ENCODE data around the gene KRT85. TPM values are rescaled to one million over a fixed set of nuclear protein-coding genes. Genes with fewer than 3 reads are reported as not detected.
"Not testable (repeated sequence)": the region's sequence is repeated elsewhere in the genome, so short reads cannot be mapped to it uniquely, and the experiment has no call there.

KRT85 gene
- polyA plus RNA-seq, 3 donors, result not detected

DNA sequence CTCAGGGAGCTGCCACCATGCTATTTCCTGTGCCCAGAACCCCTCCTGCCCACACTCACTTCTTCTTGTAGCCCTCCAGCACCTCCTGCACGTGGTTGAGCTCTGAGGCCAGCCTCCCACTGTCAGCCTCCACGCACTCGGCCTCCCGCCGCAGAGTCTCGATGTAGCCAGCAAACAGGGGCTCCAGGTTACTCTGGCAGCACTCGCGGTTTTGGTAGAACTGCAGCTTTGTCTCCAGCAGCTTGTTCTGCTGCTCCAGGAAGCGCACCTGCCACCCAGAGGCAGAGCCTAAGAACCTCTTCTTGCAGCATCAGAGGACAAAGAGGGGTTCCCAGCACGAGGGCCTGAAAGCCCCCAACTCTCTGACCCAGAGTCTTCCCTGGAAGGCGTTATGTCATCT is 48.2 kb downstream of the KRT85 start:
- H3K27ac ChIP-seq (ENCODE audit: low read depth, low read length), result no peak overlapping the region
- 68 to 69% (median 69%) methylated on average over 11 of the region's 11 CpGs for WGBS, 3 donors

DNA sequence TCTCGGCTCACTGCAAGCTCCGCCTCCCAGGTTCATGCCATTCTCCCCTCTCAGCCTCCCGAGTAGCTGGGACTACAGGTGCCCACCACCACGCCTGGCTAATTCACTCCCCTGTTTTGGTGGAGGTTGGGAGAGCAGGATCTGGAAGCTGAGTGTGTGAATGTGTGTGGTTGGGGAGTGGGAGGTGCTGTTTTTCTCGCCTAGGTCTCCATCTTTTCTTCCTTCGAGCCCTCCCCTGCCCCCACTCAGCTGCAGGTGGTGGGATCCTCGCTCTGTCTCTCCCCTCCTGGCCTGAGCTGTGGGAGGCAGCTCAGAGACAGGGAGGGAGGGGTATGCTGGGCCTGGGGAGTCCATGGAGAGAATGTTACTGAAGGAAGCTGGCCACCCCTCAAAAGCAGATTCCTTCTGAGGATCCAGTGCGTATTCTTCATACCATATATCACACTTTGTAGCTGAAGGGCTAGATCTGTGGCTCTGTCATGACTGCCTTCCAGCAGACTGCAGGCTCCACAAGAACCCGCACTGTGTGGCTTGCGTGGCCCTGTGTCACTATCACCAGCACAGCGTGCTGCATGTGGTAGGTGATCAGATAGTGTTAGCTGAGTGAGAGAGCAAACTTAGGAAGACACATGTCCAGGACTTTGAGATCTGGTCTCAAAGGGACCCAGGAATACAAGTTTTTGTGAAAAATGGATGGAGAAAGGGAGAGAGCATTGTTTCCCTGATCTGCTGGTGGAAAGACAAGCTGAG is 48.9 kb downstream of the KRT85 start:
- no peak overlapping the region for H3K27ac ChIP-seq (ENCODE audit: low read depth, low read length)
- WGBS, 3 donors, result 86 to 87% (median 86%) methylated on average over 11 of the region's 11 CpGs

DNA sequence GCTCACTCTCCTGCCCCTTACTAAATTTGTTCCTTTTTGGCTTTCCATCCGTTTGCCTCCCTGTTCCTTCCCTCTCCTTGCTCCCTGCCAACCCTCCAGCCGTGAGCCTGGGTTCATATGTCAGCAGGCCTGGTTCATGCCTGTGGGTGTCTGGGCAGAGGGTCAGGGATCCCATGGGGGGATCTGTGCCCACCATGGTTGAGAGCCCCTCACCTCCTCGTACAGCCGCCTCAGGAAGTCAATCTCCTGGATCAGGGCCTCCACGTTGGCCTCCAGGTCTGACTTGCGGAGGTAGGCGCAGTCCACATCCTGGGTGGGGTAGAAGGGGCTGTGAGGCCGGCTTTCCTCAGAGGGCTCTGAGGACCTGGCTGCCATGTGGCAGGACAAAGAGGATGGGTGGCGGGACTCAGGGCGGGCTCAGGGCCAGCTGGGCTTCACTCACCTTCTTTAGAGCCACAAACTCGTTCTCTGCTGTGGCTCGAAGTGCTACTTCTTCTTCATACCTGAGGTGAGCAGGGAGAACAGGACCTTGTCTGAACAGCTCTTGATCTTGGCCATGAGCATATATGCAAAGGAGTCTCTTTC is 49.7 kb downstream of the KRT85 start:
- WGBS, 3 donors, result 76 to 85% (median 79%) methylated on average over 12 of the region's 12 CpGs
- H3K27ac ChIP-seq (ENCODE audit: low read depth, low read length), result no peak overlapping the region

DNA sequence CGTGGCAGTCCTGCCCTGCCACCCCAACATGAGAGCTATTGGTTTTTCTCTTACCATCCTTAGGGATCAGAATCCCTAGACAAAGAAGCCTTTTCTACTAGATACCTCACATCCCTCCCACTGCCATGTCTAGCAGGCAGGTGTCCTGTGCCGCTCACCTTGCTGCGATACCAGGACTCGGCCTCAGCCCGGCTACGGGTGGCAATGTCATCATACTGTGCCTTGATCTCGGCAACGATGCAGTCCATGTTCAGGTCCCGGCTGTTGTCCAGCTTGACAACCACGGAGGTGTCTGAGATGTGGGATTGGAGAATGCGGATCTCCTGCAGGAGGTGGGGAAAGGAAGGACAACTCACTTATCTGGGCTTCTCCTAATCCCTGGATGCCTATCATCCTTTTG is 50.6 kb downstream of the KRT85 start:
- WGBS, 3 donors, result 87 to 96% (median 95%) methylated on average over 11 of the region's 11 CpGs
- no peak overlapping the region for H3K27ac ChIP-seq (ENCODE audit: low read depth, low read length)

DNA sequence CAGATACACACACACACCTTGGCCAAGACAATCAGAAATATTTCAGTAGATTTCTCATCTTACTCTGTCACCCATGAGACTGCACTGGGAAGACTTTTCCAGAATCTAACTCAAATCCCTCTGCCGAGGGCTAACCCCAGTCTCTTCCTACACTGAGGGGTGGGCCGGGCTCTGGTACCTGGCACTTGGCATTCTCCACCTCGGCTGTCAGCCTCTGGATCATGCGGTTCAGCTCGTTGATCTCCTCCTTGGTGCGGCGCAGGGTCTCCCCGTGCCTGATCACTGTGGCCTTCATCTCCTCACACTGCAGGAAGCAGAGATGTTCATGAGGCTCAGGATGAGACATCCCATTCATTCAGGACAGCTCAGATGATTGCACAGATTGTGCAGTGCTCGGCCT is 51.0 kb downstream of the KRT85 start:
- no peak overlapping the region for H3K27ac ChIP-seq (ENCODE audit: low read depth, low read length)
- 83 to 92% (median 92%) methylated on average over 9 of the region's 9 CpGs for WGBS, 3 donors

DNA sequence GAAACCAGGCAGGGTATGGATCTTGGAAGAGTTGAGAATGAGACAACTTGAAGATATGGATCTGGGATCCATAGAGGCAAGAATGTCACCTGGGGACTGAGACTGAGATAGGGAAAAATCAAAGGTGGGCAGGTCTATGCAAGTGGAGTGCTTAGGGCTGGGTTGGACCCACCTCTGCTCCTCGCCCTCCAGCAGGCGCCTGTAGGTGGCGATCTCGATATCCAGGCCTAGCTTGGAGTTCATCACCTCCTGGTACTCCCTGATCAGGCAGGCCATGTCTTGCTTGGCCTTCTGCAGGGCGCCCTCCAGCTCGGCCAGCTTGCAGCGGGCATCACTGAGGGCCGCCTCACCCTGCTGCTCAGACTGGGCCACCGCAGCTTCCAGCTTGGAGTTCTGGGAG is 51.6 kb downstream of the KRT85 start:
- not testable (repeated sequence) for H3K27ac ChIP-seq (ENCODE audit: low read depth, low read length)
- 72 to 74% (median 73%) methylated on average over 9 of the region's 9 CpGs for WGBS, 3 donors

DNA sequence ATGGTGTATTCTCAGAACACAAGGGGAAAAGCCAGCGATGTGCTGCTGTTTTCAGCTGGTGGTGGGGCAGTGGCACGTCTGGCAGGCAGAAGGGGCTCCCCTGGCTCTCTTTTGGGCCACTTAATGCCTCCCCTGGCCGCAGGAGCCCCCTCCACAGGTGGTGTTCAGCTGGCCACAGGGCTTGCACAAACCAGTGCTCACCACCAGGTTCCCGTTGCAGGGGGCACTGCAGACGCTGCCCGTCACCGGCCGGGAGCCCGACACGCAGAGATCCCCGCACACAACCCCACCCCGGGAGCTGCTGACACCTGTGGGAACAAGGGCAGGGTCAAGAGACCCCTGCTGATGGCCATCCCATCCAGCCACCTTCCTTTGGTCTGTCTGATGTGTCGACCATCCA is 52.8 kb downstream of the KRT85 start:
- 80 to 83% (median 82%) methylated on average over 12 to 13 of the region's 13 CpGs for WGBS, 3 donors
- no peak overlapping the region for H3K27ac ChIP-seq (ENCODE audit: low read depth, low read length)

DNA sequence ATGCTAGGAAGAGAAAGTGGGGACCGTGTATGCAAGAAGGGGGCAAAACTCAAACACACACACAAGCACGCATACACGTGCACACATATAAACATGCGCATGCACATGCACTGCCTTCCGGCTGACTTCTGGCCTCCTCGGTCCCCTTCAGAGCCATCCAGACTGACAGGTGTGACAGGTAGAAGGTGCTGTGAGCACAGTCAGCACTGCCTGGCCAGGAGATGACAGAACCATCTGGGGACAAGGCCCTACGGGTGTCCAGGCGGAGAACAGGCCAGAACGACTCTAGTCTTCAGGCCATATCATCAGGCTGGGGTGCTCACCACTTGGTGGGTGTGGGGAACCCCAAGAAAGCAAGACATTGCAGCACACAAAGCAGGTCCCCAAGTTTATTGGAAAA is 53.4 kb downstream of the KRT85 start:
- no peak overlapping the region for H3K27ac ChIP-seq (ENCODE audit: low read depth, low read length)
- 79 to 86% (median 85%) methylated on average over 9 of the region's 9 CpGs for WGBS, 3 donors

DNA sequence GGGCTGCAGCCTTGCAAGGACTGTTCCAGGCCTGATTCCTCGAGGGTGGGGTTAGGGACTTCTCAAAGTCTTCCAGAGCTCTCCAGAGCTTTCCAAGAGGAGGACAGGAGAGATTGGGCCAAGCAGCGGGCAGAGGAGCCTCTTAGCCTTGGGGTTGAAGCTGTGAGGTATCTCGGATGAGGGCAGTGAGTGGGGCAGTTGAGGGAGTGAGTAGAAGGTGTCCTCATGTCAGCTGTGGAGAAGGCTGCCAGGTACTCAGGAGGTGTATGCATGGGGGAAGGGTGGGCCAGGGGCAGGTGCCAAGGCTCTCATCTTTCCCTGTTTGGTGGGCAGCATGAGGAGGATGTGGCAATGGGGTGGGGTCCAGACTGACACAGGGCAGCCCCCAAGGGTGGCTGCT is 53.8 kb downstream of the KRT85 start:
- WGBS, 3 donors, result 67 to 79% (median 67%) methylated on average over 3 of the region's 3 CpGs
- no peak overlapping the region for H3K27ac ChIP-seq (ENCODE audit: low read depth, low read length)

DNA sequence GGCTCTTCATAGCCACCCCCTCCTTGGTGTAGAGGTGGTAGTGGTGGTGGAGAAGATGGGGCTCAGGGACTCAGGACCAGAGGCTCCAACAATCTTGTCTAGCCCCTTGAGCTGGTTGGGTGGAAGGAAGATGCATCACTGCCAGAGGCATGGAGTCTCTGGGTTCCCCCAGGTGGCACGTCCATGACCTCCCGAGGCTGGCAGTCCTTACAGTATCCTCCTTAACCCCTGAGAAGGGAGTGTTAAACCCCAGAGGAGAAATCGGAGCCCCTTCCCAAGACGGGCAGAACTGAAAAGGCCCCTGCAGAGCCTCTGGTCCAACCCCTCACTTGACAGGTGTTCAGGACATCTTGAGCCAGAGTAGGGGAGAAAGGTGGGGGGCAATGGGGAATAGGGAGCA is 55.2 kb downstream of the KRT85 start:
- H3K27ac ChIP-seq (ENCODE audit: low read depth, low read length), result no peak overlapping the region

DNA sequence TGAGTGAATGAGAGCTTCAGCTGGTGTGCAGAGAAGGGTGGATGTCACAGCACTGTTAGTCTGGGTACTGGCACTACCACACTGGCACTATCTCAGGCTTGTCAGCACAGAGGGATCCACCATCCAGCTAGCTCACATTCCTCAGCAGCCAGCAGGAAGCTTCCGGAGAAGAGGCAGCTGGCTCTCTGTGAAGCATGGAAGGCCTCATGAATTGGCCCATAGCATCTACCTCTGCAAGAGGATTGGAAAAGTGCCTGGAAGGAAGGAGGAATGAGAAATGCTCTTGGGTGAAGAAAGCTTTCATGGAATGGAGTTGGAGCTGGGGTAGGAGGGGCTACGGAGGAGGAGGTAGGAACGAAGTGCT is 56.0 kb downstream of the KRT85 start:
- no peak overlapping the region for H3K27ac ChIP-seq (ENCODE audit: low read depth, low read length)
- 80 to 87% (median 84%) methylated on average over 3 of the region's 3 CpGs for WGBS, 3 donors

More for the DNA sequence above, 55.2 kb downstream of the KRT85 start:
- 70 to 81% (median 76%) methylated on average over 4 of the region's 4 CpGs for WGBS, 3 donors

DNA sequence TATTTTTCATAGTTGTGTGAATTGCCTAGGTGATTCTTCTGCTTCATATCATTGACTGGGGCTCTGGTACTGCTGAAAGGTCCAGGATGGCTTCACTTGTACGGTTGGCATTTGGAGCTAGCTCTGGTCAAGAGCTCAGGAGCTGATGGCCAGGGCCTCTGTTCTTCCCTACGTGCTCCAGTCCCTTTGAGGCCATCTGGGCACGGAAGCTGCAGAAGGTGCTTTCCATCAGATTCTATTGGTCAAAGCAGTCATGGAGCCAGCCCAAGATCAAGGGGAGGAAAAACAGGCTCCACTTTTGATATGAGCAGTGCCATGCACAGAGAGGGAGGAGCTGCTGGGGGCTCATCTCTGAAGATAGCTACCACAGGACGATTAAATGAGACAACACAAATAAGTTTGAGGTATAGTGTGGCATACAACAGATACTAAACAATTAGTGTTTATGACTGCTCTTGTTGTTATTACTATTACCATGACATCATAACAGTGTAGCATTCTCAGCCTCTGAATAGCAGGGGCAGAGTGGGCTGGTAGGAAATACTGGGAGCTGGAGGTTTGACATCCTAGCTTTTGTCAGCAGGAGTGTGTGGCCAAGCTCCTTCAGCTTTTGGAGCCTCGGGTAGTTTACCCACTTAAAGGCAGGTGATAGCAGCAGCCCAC is 56.5 kb downstream of the KRT85 start:
- no peak overlapping the region for H3K27ac ChIP-seq (ENCODE audit: low read depth, low read length)
- WGBS, 3 donors, result 75 to 86% (median 76%) methylated on average over 5 of the region's 5 CpGs

Other genes starting within 250 kb of the KRT85 start
- gene KRT80, start 175.5 kb downstream of the KRT85 start, polyA plus RNA-seq, result 1 to 10 TPM in 1 of 3 donors, under 1 TPM in 2; 0.19 to 5.4 (median 0.22) TPM
- 10 to 100 TPM in 2 of 3 donors, 1 to 10 TPM in 1; 9.5 to 51.5 (median 18.1) TPM for gene KRT7, start 134.2 kb downstream of the KRT85 start, polyA plus RNA-seq
- gene KRT86, start 92.8 kb downstream of the KRT85 start, polyA plus RNA-seq, result 1 to 10 TPM in 1 of 3 donors, not detected in 2; 1.2 TPM
- gene KRT81, start 75.9 kb downstream of the KRT85 start, polyA plus RNA-seq, result under 1 TPM in 2 of 3 donors, not detected in 1; 0.04 to 0.34 TPM
- gene KRT83, start 46.1 kb downstream of the KRT85 start, polyA plus RNA-seq, result not detected
- gene KRT84, start 18.2 kb upstream of the KRT85 start, polyA plus RNA-seq, result not detected
- gene KRT82, start 38.9 kb upstream of the KRT85 start, polyA plus RNA-seq, result not detected
- under 1 TPM in 1 of 3 donors, not detected in 2; 0.11 TPM for gene KRT75, start 66.9 kb upstream of the KRT85 start, polyA plus RNA-seq
- gene KRT6B, start 84.7 kb upstream of the KRT85 start, polyA plus RNA-seq, result under 1 TPM in 2 of 3 donors, not detected in 1; 0.05 to 0.85 TPM
- gene KRT6C, start 106.3 kb upstream of the KRT85 start, polyA plus RNA-seq, result under 1 TPM in 1 of 3 donors, not detected in 2; 0.56 TPM
- 1 to 10 TPM in 1 of 3 donors, under 1 TPM in 1, not detected in 1; 0.43 to 9.1 TPM for gene KRT6A, start 125.8 kb upstream of the KRT85 start, polyA plus RNA-seq
- 10 to 100 TPM in 1 of 3 donors, 1 to 10 TPM in 1, under 1 TPM in 1; 0.99 to 12.1 (median 1.8) TPM for gene KRT5, start 152.9 kb upstream of the KRT85 start, polyA plus RNA-seq
- gene KRT71, start 185.7 kb upstream of the KRT85 start, polyA plus RNA-seq, result not detected
- gene KRT74, start 206.4 kb upstream of the KRT85 start, polyA plus RNA-seq, result not detected
- under 1 TPM; 0.13 to 0.34 (median 0.21) TPM for gene KRT72, start 234.0 kb upstream of the KRT85 start, polyA plus RNA-seq

Data from adipose tissue (tissue), 3 donors.